Ureter (tissue), 1 donor: ENCODE measurements around the gene ARFRP1. TPM values are rescaled to one million over a fixed set of nuclear protein-coding genes. Genes with fewer than 3 reads are reported as not detected.

ENCODE experiments used
- DNase-seq: peaks from one replicate; pipeline ENCODE4 v3.0.0-alpha.2; 2020; ENCODE audit warnings: low spot score
- total RNA-seq: library from RNA; stranded (reverse); gene quantifications from one replicate; pipeline ENCODE4 v1.2.4, GENCODE V29; 2023
- donor health status: DM: yes; HTN: yes; CAD: no.

Gene ARFRP1
- total RNA-seq: 69.8 TPM

- peak; percentile 91 for DNase-seq
Measured at GRCh38 chr20:63707558-63708300, at the start of gene ARFRP1, which contains the start of gene ZGPAT. Gene ARFRP1 (minus strand): TSS chr20:63707976. CDS start chr20:63707091, 885 bp downstream. Gene ZGPAT (plus strand): TSS chr20:63708039. CDS start chr20:63708581, 542 bp downstream.

GRCh38 chr20:63756648-63756991 lies 48.8 kb upstream of the ARFRP1 start:
- DNase-seq: no peak

- no peak for DNase-seq
Measured at GRCh38 chr20:63755933-63756647, 48.3 kb upstream of the ARFRP1 start.

GRCh38 chr20:63754008-63754407 lies 46.2 kb upstream of the ARFRP1 start:
- DNase-seq: no peak

GRCh38 chr20:63753381-63753780 lies 45.6 kb upstream of the ARFRP1 start:
- no peak for DNase-seq

- no peak for DNase-seq
Measured at GRCh38 chr20:63752411-63753101, 44.8 kb upstream of the ARFRP1 start.

GRCh38 chr20:63751471-63752271 lies 43.9 kb upstream of the ARFRP1 start:
- DNase-seq: no peak

GRCh38 chr20:63750807-63751470 lies 43.2 kb upstream of the ARFRP1 start:
- no peak for DNase-seq

GRCh38 chr20:63749597-63750508 lies 42.1 kb upstream of the ARFRP1 start:
- no peak for DNase-seq

- no peak for DNase-seq
Measured at GRCh38 chr20:63748934-63749270, 41.1 kb upstream of the ARFRP1 start.

- DNase-seq: no peak
Measured at GRCh38 chr20:63748070-63748933, 40.5 kb upstream of the ARFRP1 start.

GRCh38 chr20:63747622-63748069 lies 39.9 kb upstream of the ARFRP1 start:
- DNase-seq: no peak

- DNase-seq: no peak
Measured at GRCh38 chr20:63746751-63747315, 39.1 kb upstream of the ARFRP1 start.

- DNase-seq: no peak
Measured at GRCh38 chr20:63745961-63746731, 38.4 kb upstream of the ARFRP1 start.

GRCh38 chr20:63745424-63745805 lies 37.6 kb upstream of the ARFRP1 start:
- no peak for DNase-seq

- DNase-seq: no peak
Measured at GRCh38 chr20:63744574-63745423, 37.0 kb upstream of the ARFRP1 start.

GRCh38 chr20:63744158-63744557 lies 36.4 kb upstream of the ARFRP1 start:
- no peak for DNase-seq
